H9 (cell line): ENCODE results near the gene MYH9. TPM values are rescaled to one million over a fixed set of nuclear protein-coding genes. Genes with fewer than 3 reads are reported as not detected.
A peak's percentile ranks its signal among the peaks of the same experiment; 100 is the strongest.

Source experiments
- DNase-seq: peaks from one replicate; pipeline ENCODE4 v3.0.0-alpha.2; 2017
- H2AFZ ChIP-seq: one replicate; pipeline ENCODE4 v1.6.1; 2013; ENCODE audit warnings: mild to moderate bottlenecking, low read length, control low read depth, moderate library complexity
- H2AK5ac ChIP-seq: 2 replicates; pipeline ENCODE4 v1.6.1; 2013; ENCODE audit warnings: low read length, control low read depth, mixed read lengths; ENCODE audit not compliant: insufficient read length
- H2BK120ac ChIP-seq: one replicate; pipeline ENCODE4 v1.6.1; 2013; ENCODE audit warnings: low read depth, mild to moderate bottlenecking, low read length, control low read depth, inconsistent platforms; ENCODE audit not compliant: poor library complexity, severe bottlenecking
- H2BK12ac ChIP-seq: 2 replicates; pipeline ENCODE4 v1.6.1; 2013; ENCODE audit warnings: low read length, control low read depth, mixed read lengths, low read depth; ENCODE audit not compliant: insufficient read length
- H2BK15ac ChIP-seq: 2 replicates; pipeline ENCODE4 v1.6.1; 2013; ENCODE audit warnings: low read depth, low read length, control low read depth
- H2BK20ac ChIP-seq: one replicate; pipeline ENCODE4 v1.6.1; 2013; ENCODE audit warnings: low read depth, mild to moderate bottlenecking, low read length, control low read depth, inconsistent platforms; ENCODE audit not compliant: poor library complexity, severe bottlenecking
- H2BK5ac ChIP-seq: 2 replicates; pipeline ENCODE4 v1.6.1; 2013; ENCODE audit warnings: low read length, control low read depth, mixed read lengths; ENCODE audit not compliant: insufficient read length
- H3K14ac ChIP-seq: 2 replicates; pipeline ENCODE4 v1.6.1; 2013; ENCODE audit warnings: low read length, control low read depth; ENCODE audit not compliant: insufficient read depth
- H3K18ac ChIP-seq: 2 replicates; pipeline ENCODE4 v1.6.1; 2013; ENCODE audit warnings: low read depth, mild to moderate bottlenecking, mixed read lengths, low read length, control low read depth; ENCODE audit not compliant: insufficient read length
- H3K23ac ChIP-seq: 2 replicates; pipeline ENCODE4 v1.6.1; 2013; ENCODE audit warnings: low read length, control low read depth, mixed read lengths, low read depth; ENCODE audit not compliant: insufficient read length
- H3K23me2 ChIP-seq: 2 replicates; pipeline ENCODE4 v1.6.1; 2013; ENCODE audit warnings: low read depth, mild to moderate bottlenecking, mixed read lengths, low read length, control low read depth; ENCODE audit not compliant: insufficient read length, poor library complexity, severe bottlenecking
- H3K27ac ChIP-seq: 2 replicates; pipeline ENCODE4 v1.5.1; 2013; ENCODE audit warnings: low read length, control low read depth, mixed read lengths, low read depth; ENCODE audit not compliant: insufficient read length
- H3K27me3 ChIP-seq: 2 replicates; pipeline ENCODE4 v1.6.1; 2013; ENCODE audit warnings: low read length, control low read depth, inconsistent platforms; ENCODE audit not compliant: insufficient read depth
- H3K4ac ChIP-seq: 2 replicates; pipeline ENCODE4 v1.6.1; 2013; ENCODE audit warnings: low read depth, mild to moderate bottlenecking, control low read depth, inconsistent platforms, low read length, moderate library complexity
- H3K4me1 ChIP-seq: 2 replicates; pipeline ENCODE4 v1.6.1; 2013; ENCODE audit warnings: low read length, control low read depth, inconsistent platforms; ENCODE audit not compliant: insufficient read depth
- H3K4me2 ChIP-seq: 2 replicates; pipeline ENCODE4 v1.6.1; 2013; ENCODE audit warnings: low read length, control low read depth, mixed read lengths; ENCODE audit not compliant: insufficient read length, insufficient read depth
- H3K56ac ChIP-seq: 2 replicates; pipeline ENCODE4 v1.6.1; 2013; ENCODE audit warnings: low read depth, mild to moderate bottlenecking, mixed read lengths, low read length, control low read depth; ENCODE audit not compliant: insufficient read length
- H3K79me1 ChIP-seq: 2 replicates; pipeline ENCODE4 v1.6.1; 2013; ENCODE audit warnings: low read depth, mild to moderate bottlenecking, moderate library complexity, low read length, control low read depth, inconsistent platforms; ENCODE audit not compliant: insufficient read depth, poor library complexity, severe bottlenecking
- H3K79me2 ChIP-seq: 2 replicates; pipeline ENCODE4 v1.6.1; 2013; ENCODE audit warnings: low read length, control low read depth, inconsistent platforms; ENCODE audit not compliant: insufficient read depth
- H3K9ac ChIP-seq: 2 replicates; pipeline ENCODE4 v1.6.1; 2013; ENCODE audit warnings: low read length, control low read depth, mixed read lengths; ENCODE audit not compliant: insufficient read length; ENCODE audit errors: extremely low read depth
- H3K9me3 ChIP-seq: one replicate; pipeline ENCODE4 v1.6.1; 2013; ENCODE audit warnings: low read depth, low read length, inconsistent platforms; ENCODE audit not compliant: control insufficient read depth
- H3T11ph ChIP-seq: one replicate; pipeline ENCODE4 v1.6.1; 2013; ENCODE audit warnings: mild to moderate bottlenecking, low read length, control low read depth, inconsistent platforms
- H4K20me1 ChIP-seq: one replicate; pipeline ENCODE4 v1.6.1; 2013; ENCODE audit not compliant: control insufficient read depth, insufficient read length, insufficient read depth
- H4K5ac ChIP-seq: 2 replicates; pipeline ENCODE4 v1.6.1; 2013; ENCODE audit warnings: low read depth, mild to moderate bottlenecking, mixed read lengths, low read length, control low read depth; ENCODE audit not compliant: insufficient read length
- H4K8ac ChIP-seq: replicated peaks from 2 replicates; pipeline ENCODE4 v1.6.1; 2013; ENCODE audit warnings: low read length, control low read depth, mixed read lengths, low read depth; ENCODE audit not compliant: insufficient read length
- H4K91ac ChIP-seq: 2 replicates; pipeline ENCODE4 v1.6.1; 2013; ENCODE audit warnings: low read depth, mild to moderate bottlenecking, moderate library complexity, mixed read lengths, low read length, control low read depth; ENCODE audit not compliant: insufficient read length
- H3K27ac Mint-ChIP-seq, 3 experiments: 2 replicates in 2 of 3; 3 replicates in 1 of 3; pipeline ENCODE4 v1.8.0; 2020 to 2021; ENCODE audit warnings: mixed read lengths in 3 of 3, mild to moderate bottlenecking in 1 of 3, moderate library complexity in 1 of 3
- H3K27me3 Mint-ChIP-seq: 2 replicates; pipeline ENCODE4 v1.8.0; 2021; ENCODE audit warnings: low read depth, mild to moderate bottlenecking, moderate library complexity, mixed read lengths
- H3K36me3 Mint-ChIP-seq, 3 experiments: 2 replicates in 2 of 3; 3 replicates in 1 of 3; pipeline ENCODE4 v1.8.0; 2020 to 2021; ENCODE audit warnings: low read depth in 3 of 3, mixed read lengths in 3 of 3; ENCODE audit not compliant: insufficient read depth in 1 of 3
- H3K4me1 Mint-ChIP-seq, 2 experiments: 2 replicates each; pipeline ENCODE4 v1.8.0; 2020; ENCODE audit warnings: mixed read lengths in 2 of 2
- H3K4me3 Mint-ChIP-seq, 2 experiments: 2 replicates in 1 of 2; 3 replicates in 1 of 2; pipeline ENCODE4 v1.8.0; 2020 to 2021; ENCODE audit warnings: mild to moderate bottlenecking in 2 of 2, mixed read lengths in 2 of 2, moderate library complexity in 1 of 2
- H3K9me3 Mint-ChIP-seq, 2 experiments: 2 replicates in 1 of 2; 3 replicates in 1 of 2; pipeline ENCODE4 v1.8.0; 2020; ENCODE audit warnings: mild to moderate bottlenecking in 2 of 2, mixed read lengths in 2 of 2, moderate library complexity in 1 of 2
- WGBS: extraction: QIAGEN DNeasy Blood & Tissue Kit; methylation state at CpG from one replicate; pipeline ENCODE4 v1.1.7; 2013; ENCODE audit warnings: missing lambda C conversion rate, low lambda C conversion rate, mixed read lengths; ENCODE audit not compliant: insufficient read length; ENCODE audit errors: extremely low coverage; 5-methylcytosine and 5-hydroxymethylcytosine counted together
- total RNA-seq: library from RNA; stranded (reverse); gene quantifications from 2 replicates; pipeline ENCODE4 v1.2.1, GENCODE V29; 2021
- TF ChIP-seq, protein P1 (sequence below): fragments of 200-600 bp; sonication (generic); conservative IDR thresholded peaks from 3 replicates; pipeline ENCODE4 v1.8.0; 2021; ENCODE audit warnings: antibody characterized with exemption, mild to moderate bottlenecking

Gene MYH9
- total RNA-seq, 1 experiment from 2014 or later, result 266 TPM

GRCh38 chr22:36327922-36328551 is 59.7 kb downstream of the MYH9 start:
- peaks cover 12% of the 10 kb centered on the region; the same call in 1 of the 2 replicates for H3K4me1 ChIP-seq
- peaks cover 54 to 58% of the 10 kb centered on the region in 2 experiments for H3K4me1 Mint-ChIP-seq
- no CpG with 5 or more reads among the region's 13 CpGs for WGBS

More at GRCh38 chr22:36327922-36328551, 59.7 kb downstream of the MYH9 start:
- Histone ChIP-seq H2BK15ac (no peak overlapping the region), H2AK5ac (no peak overlapping the region), H3K18ac (peak overlapping the region; percentile 8), H3K23me2 (peaks cover 3% of the 10 kb centered on the region), H3K56ac (no peak overlapping the region), H3K27ac (no peak overlapping the region), H3T11ph (no peak overlapping the region), H2AFZ (no peak overlapping the region), H3K9me3 (no peaks in the 10 kb centered on the region), H3K9ac (no peak overlapping the region), H2BK20ac (no peak overlapping the region), H3K4me2 (no peak overlapping the region), H4K8ac (no peak overlapping the region), H3K79me1 (no peaks in the 10 kb centered on the region), H3K79me2 (peaks cover 6% of the 10 kb centered on the region; the same call in 1 of the 2 replicates), H4K20me1 (peaks cover 2% of the 10 kb centered on the region), H2BK5ac (no peak overlapping the region), H3K4ac (no peak overlapping the region; the same call in 1 of the 2 replicates), H4K5ac (peak overlapping the region; percentile 14), H3K23ac (no peak overlapping the region), H3K27me3 (no peaks in the 10 kb centered on the region), H3K14ac (peak overlapping the region; percentile 79; the same call in 1 of the 2 replicates), H2BK120ac (no peak overlapping the region), H2BK12ac (peak overlapping the region; percentile 40), H4K91ac (peak overlapping the region; percentile 93)
- Mint-ChIP-seq H3K36me3 (peaks cover 57 to 87% (median 69%) of the 10 kb centered on the region in 3 experiments), H3K9me3 (no peaks in the 10 kb centered on the region), H3K27ac (peak overlapping the region; percentile 97 to 100 (median 99)), H3K4me3 (no peak overlapping the region), H3K27me3 (no peaks in the 10 kb centered on the region)
- DNase-seq, result no peak
- TF ChIP-seq, protein P1, sequence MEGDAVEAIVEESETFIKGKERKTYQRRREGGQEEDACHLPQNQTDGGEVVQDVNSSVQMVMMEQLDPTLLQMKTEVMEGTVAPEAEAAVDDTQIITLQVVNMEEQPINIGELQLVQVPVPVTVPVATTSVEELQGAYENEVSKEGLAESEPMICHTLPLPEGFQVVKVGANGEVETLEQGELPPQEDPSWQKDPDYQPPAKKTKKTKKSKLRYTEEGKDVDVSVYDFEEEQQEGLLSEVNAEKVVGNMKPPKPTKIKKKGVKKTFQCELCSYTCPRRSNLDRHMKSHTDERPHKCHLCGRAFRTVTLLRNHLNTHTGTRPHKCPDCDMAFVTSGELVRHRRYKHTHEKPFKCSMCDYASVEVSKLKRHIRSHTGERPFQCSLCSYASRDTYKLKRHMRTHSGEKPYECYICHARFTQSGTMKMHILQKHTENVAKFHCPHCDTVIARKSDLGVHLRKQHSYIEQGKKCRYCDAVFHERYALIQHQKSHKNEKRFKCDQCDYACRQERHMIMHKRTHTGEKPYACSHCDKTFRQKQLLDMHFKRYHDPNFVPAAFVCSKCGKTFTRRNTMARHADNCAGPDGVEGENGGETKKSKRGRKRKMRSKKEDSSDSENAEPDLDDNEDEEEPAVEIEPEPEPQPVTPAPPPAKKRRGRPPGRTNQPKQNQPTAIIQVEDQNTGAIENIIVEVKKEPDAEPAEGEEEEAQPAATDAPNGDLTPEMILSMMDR, result no peak
